Thymus (tissue), 11 donors: ENCODE results near the gene TMEM196. TPM values are rescaled to one million over a fixed set of nuclear protein-coding genes. Genes with fewer than 3 reads are reported as not detected.

Experiments
- DNase-seq, 9 donors: peaks; one replicate each; pipeline ENCODE4 v3.0.0-alpha.2; 2013; ENCODE audit warnings: low spot score in 9 of 9, low read depth in 6 of 9, missing footprints in 1 of 9
- H3K27ac ChIP-seq, 2 donors: one replicate each; pipeline ENCODE4 v1.5.1; 2013; ENCODE audit warnings: control low read depth in 1 of 2, low read depth in 1 of 2, low read length in 1 of 2, mild to moderate bottlenecking in 1 of 2, moderate library complexity in 1 of 2
- H3K27me3 ChIP-seq, 2 donors: one replicate each; pipeline ENCODE4 v1.5.1; 2013; ENCODE audit warnings: low read length in 1 of 2; ENCODE audit not compliant: control insufficient read depth in 2 of 2, insufficient read depth in 1 of 2
- H3K36me3 ChIP-seq, 2 donors: one replicate each; pipeline ENCODE4 v1.5.1; 2013; ENCODE audit warnings: low read length in 1 of 2, mild to moderate bottlenecking in 1 of 2, moderate library complexity in 1 of 2; ENCODE audit not compliant: control insufficient read depth in 2 of 2, insufficient read depth in 2 of 2
- H3K4me1 ChIP-seq, 2 donors: one replicate each; pipeline ENCODE4 v1.5.1; 2013; ENCODE audit warnings: low read length in 2 of 2; ENCODE audit not compliant: control insufficient read depth in 2 of 2, insufficient read depth in 2 of 2
- H3K4me3 ChIP-seq, 2 donors: one replicate each; pipeline ENCODE4 v1.5.1; 2013; ENCODE audit warnings: low read length in 2 of 2, control low read depth in 1 of 2, mild to moderate bottlenecking in 1 of 2
- H3K9me3 ChIP-seq, 2 donors: one replicate each; pipeline ENCODE4 v1.5.1; 2013; ENCODE audit warnings: low read length in 1 of 2, mild to moderate bottlenecking in 1 of 2; ENCODE audit not compliant: control insufficient read depth in 2 of 2, insufficient read depth in 1 of 2
- WGBS: extraction: QIAGEN DNeasy Blood & Tissue Kit; methylation state at CpG from one replicate; pipeline ENCODE4 v1.1.7; 2013; 5-methylcytosine and 5-hydroxymethylcytosine counted together
- polyA plus RNA-seq: library from polyadenylated mRNA; stranded (reverse); fragments of 200-250 nt; gene quantifications from one replicate; pipeline ENCODE4 v1.2.3, GENCODE V29; 2013
- total RNA-seq: library from RNA; stranded (reverse); fragments of 120-200 nt; gene quantifications from one replicate; pipeline ENCODE4 v1.2.4, GENCODE V29; 2013
- donor health status: healthy.

Gene TMEM196
- total and polyA plus RNA-seq, 2 donors = 0.05 to 0.18 TPM

DNA sequence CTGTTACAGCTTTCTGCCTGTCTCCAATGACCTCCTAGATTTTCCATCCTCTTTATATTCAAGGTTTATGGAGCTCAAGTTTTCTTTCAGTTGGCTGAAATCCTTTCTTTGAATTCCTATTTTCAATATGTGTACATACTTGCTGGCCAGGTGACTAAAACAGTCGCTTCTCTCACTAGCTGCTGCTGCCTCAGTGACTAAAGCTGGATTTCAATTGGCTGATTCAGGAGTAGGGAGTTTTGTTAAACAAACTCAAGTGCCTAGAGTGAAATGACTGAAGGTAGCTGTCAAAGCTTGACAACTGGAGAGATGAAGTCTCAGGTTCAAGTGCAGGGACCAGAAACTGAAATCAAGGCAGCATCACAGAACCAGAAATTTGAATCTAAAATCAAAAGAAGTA lies 57.9 kb downstream of the TMEM196 start:
- Histone ChIP-seq H3K27me3 (no peaks in the 10 kb centered on the region), H3K4me3 (no peak overlapping the region), H3K27ac (no peak overlapping the region), H3K36me3 (no peaks in the 10 kb centered on the region), H3K9me3 (no peaks in the 10 kb centered on the region), H3K4me1 (no peaks in the 10 kb centered on the region)
- 90% methylated on average over 1 of the region's 1 CpG for WGBS
- DNase-seq = no peak

DNA sequence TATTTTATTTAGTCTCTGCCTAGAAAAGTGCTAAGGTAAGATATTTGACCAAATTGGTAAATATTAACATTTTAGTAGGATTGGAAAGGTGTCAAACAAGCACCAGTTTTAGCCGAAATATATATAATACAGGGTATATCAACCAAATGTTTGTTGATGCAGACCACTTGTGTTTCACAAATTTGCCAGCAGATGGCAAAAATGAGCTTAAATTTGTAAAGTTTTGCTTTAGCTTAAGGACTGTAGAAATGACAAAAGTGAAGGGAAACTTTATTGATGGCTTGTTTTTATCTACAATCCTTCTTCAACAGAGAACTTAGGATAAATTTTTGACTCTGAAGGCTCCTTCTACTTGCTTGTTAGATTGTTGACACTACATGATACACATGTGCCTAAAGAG lies 59.7 kb downstream of the TMEM196 start:
- peak in 7 of 9 donors; percentile 17 to 69 (median 38) for DNase-seq
- Histone ChIP-seq H3K9me3 (no peaks in the 10 kb centered on the region), H3K36me3 (no peaks in the 10 kb centered on the region), H3K4me1 (peaks cover 0 to 5% of the 10 kb centered on the region in 2 donors), H3K27me3 (no peaks in the 10 kb centered on the region), H3K27ac (no peak overlapping the region), H3K4me3 (no peak overlapping the region)
- WGBS = 75% methylated on average over 1 of the region's 1 CpG

DNA sequence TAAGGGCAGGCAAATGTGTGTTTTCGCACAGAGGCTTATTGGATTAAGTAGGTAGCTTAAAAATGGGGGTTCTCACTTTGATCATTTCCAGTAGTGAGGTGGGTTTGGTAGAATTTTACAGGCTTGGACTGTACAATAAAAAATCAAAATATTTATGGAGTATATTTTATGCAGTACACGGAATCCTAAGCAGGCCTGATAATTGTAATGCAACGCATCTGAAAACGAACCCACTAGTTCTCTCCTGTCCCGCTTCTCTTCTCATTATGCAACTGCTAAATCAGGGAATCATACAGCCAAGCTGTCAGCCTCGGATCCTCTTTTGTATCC lies 64.2 kb downstream of the TMEM196 start:
- DNase-seq = no peak
- 80% methylated on average over 6 of the region's 6 CpGs for WGBS
- no peaks in the 10 kb centered on the region for H3K27me3 ChIP-seq
- H3K4me3 ChIP-seq = peak overlapping the region; percentile 69 to 93
- peak overlapping the region in 1 of 2 donors; percentile 63 for H3K27ac ChIP-seq
- H3K9me3 ChIP-seq = no peaks in the 10 kb centered on the region
- no peaks in the 10 kb centered on the region for H3K36me3 ChIP-seq
- H3K4me1 ChIP-seq = peaks cover 4 to 10% of the 10 kb centered on the region in 2 donors

DNA sequence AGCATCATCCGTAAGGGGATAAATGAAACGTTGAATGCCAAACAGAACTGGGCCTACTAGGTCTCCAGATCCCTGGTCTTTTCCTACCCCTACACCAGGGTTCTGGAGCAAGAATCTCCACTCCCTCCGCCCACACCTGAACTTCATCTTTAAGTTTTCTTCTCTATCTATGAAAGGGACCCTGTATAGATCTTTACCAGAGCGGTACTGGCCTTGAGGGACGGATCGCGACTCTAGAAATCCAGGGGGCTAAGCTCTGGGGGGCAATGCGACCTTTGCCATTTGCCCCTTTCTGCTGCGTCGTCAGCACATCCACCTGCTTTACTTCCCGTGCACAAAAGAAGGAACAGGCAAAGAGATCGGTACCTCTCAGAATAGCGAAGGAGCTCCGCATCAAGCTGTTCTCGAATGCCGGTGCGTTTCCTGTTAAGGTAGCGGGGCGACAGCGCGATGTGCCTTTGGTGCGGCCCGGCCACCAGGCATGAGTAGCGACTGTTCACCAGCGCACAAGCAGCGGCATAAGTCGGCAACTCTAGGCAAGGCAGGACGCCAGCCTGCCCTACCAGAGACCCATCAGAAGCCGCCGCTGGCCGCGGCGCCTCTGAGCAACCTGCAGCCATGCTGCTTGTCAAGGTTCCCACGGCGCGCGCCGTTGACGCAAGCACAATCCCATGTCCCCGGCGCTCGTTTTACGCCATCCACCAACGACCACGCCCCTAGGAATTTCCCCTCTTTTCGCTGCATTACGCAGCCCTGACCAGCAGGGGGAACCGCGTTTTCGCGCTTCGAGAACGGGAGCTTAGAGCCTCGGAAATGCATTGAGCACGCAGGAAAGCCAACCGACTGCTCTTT lies 64.8 kb downstream of the TMEM196 start, which contains the start of gene POLR1F:
TSS of gene POLR1F (minus strand) at position 641 of the 852 bp plus-strand sequence. CDS start at position 620, 21 bp downstream.
- no peaks in the 10 kb centered on the region for H3K9me3 ChIP-seq
- peak; percentile 93 to 99 (median 97) for DNase-seq
- peaks cover 0 to 3% of the 10 kb centered on the region in 2 donors for H3K36me3 ChIP-seq
- H3K4me3 ChIP-seq = peak within 1 kb of the TSS; percentile 69 to 93
- peaks cover 4 to 10% of the 10 kb centered on the region in 2 donors for H3K4me1 ChIP-seq
- H3K27ac ChIP-seq = peak within 1 kb of the TSS; percentile 87 to 93
- H3K27me3 ChIP-seq = no peaks in the 10 kb centered on the region
- under 1% methylated on average over 56 of the region's 56 CpGs for WGBS

DNA sequence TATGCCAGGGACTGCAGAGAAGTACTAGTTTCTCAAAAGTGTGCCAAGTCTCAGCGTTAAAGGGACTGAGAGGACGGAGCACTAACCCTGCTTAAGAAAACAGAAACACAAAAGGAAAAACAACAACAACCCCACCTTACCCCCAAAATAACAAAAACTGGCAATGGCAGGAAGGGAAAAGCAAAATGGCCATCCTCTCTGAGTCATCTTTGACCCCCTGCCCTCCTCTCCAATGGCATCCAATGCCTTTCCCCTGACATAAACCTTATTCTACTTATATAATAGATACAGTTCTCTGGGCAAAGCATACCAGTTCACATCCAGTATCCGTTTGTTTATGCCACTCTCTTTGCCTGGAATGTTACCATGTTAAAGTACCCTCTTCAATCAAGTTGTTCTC lies 66.2 kb downstream of the TMEM196 start:
- peaks cover 4 to 10% of the 10 kb centered on the region in 2 donors for H3K4me1 ChIP-seq
- DNase-seq = no peak
- no peaks in the 10 kb centered on the region for H3K27me3 ChIP-seq
- H3K27ac ChIP-seq = no peak overlapping the region
- no peaks in the 10 kb centered on the region for H3K9me3 ChIP-seq
- 91% methylated on average over 3 of the region's 3 CpGs for WGBS
- peaks cover 0 to 6% of the 10 kb centered on the region in 2 donors for H3K36me3 ChIP-seq
- H3K4me3 ChIP-seq = no peak overlapping the region

DNA sequence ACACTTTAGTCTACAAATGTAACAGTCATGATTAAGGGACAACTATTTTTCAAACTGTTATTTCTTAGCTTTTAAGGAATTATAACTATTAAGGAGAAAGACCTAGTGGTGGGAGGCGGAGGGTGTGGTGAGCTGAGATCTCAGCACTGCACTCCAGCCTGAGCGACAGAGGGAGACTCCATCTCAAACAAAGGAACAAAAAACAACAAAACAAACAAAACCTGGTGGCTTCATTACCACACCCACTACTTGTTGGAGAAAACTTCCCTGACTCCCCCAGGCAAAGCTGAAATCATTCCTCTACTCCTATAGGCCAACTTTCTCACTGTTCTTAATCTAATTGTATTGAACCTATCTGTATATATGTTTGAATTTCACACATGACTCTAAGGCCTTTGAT lies 67.8 kb downstream of the TMEM196 start:
- Histone ChIP-seq H3K27ac (no peak overlapping the region), H3K4me1 (peaks cover 4 to 10% of the 10 kb centered on the region in 2 donors), H3K4me3 (no peak overlapping the region), H3K27me3 (no peaks in the 10 kb centered on the region), H3K36me3 (peaks cover 0 to 11% of the 10 kb centered on the region in 2 donors), H3K9me3 (no peaks in the 10 kb centered on the region)
- no peak for DNase-seq
- 97% methylated on average over 2 of the region's 2 CpGs for WGBS

DNA sequence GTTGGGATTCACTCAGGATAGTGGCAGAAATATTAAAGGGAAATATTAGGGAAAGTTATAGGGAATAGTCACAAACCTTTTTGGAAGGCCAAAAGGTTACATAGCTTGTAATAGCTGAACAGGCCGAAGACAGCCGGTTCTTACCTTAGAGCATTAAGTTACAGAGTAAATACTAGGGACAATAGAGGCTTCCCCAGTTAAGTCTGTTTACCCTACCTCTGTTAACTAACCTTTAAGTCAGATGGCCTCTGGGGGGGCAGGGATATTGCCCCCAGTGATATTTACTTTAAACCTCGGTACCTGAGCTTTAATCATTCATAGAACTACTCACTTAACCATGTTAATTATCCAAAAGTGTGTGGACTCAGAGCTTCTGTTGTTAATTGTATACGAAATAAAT lies 71.9 kb downstream of the TMEM196 start:
- no peaks in the 10 kb centered on the region for H3K4me1 ChIP-seq
- peaks cover 3 to 17% of the 10 kb centered on the region in 2 donors for H3K36me3 ChIP-seq
- H3K27me3 ChIP-seq = no peaks in the 10 kb centered on the region
- no peak for DNase-seq
- WGBS = 97% methylated on average over 4 of the region's 4 CpGs
- no peaks in the 10 kb centered on the region for H3K9me3 ChIP-seq
- H3K4me3 ChIP-seq = no peak overlapping the region
- H3K27ac ChIP-seq = no peak overlapping the region

DNA sequence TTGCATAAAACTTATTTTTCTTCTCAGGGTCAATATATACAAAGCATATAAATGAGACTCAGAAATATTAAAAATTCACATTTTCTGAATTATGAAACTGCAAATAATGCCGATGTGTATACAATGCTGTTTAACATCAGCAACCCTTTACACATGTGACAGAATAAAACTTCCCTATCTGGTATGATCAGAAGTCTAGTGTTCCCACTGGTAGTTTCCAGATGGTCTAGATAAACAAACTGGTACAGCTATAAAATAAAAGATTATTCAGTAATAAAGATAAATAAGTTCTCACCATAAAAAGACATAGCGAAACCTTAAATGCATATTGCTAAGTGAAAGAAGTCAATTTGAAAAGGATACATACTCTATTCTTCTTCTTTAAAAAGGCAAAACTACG lies 72.5 kb downstream of the TMEM196 start:
- 98% methylated on average over 3 of the region's 3 CpGs for WGBS

DNA sequence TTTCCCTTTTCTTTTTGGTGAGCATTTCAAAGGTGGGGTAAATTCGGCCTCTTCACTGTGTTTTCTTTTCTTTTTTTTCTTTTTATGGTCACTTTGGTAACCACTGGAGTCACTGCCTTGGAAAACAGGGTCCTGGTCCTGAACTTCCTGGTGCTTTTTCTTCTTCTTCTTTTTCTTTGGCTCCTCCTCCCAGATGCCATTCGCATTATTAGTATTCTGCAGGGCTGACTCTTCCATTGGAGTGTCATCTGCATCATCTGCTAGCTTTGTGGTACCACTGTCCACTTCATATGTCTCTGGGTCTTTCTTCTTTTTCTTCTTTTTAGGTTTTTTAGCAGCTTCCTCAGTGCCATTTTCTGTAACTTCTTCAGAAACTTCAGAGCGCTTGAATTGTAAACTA lies 75.1 kb downstream of the TMEM196 start:
- no peaks in the 10 kb centered on the region for H3K27me3 ChIP-seq
- H3K4me1 ChIP-seq = no peaks in the 10 kb centered on the region
- WGBS = 97% methylated on average over 3 of the region's 3 CpGs
- no peak overlapping the region for H3K27ac ChIP-seq
- H3K36me3 ChIP-seq = peaks cover 3 to 15% of the 10 kb centered on the region in 2 donors
- no peak overlapping the region for H3K4me3 ChIP-seq
- DNase-seq = no peak
- no peaks in the 10 kb centered on the region for H3K9me3 ChIP-seq

More for the DNA sequence above, 72.5 kb downstream of the TMEM196 start:
- no peak for DNase-seq
- Histone ChIP-seq H3K9me3 (no peaks in the 10 kb centered on the region), H3K27me3 (no peaks in the 10 kb centered on the region), H3K36me3 (peaks cover 3 to 17% of the 10 kb centered on the region in 2 donors), H3K27ac (no peak overlapping the region), H3K4me3 (no peak overlapping the region), H3K4me1 (no peaks in the 10 kb centered on the region)
